Measurements from ENCODE around the gene ZNF124. TPM values are rescaled to one million over a fixed set of nuclear protein-coding genes. Genes with fewer than 3 reads are reported as not detected.

ZNF124 gene
- total RNA-seq, 1 donor from 2014 or later, result 138 TPM

DNA sequence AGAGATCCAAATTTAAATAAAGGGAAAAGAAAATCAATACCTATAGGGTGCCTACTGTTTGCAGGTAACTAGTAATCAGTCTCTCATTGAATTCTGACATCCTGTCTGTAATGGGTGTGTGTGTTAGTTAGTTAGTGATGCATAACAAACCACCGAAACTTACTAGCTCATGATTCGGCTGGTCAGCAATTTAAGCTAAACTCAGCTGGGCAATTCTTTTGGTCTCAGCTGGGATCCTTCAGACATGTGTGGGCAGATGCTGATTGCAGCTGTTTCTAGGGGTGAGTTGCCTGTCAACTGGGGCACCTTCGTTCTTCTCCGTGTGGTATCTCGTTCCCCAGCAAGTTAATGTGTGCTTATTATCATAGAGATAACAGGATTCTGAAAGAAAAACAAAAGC is 40.2 kb upstream of the ZNF124 start:
- Mint-ChIP-seq H3K4me3 (ENCODE audit: unreplicated experiment) (no peak overlapping the region), H3K9me3 (ENCODE audit: unreplicated experiment) (no peaks in the 10 kb centered on the region), H3K27ac (ENCODE audit: unreplicated experiment) (no peak overlapping the region), H3K4me1 (ENCODE audit: unreplicated experiment) (peaks cover 28% of the 10 kb centered on the region), H3K36me3 (ENCODE audit: low read depth, unreplicated experiment) (peaks cover 12% of the 10 kb centered on the region), H3K27me3 (ENCODE audit: unreplicated experiment) (no peaks in the 10 kb centered on the region)
- no peak for DNase-seq (ENCODE audit: low spot score)
- TF ChIP-seq, protein P1, sequence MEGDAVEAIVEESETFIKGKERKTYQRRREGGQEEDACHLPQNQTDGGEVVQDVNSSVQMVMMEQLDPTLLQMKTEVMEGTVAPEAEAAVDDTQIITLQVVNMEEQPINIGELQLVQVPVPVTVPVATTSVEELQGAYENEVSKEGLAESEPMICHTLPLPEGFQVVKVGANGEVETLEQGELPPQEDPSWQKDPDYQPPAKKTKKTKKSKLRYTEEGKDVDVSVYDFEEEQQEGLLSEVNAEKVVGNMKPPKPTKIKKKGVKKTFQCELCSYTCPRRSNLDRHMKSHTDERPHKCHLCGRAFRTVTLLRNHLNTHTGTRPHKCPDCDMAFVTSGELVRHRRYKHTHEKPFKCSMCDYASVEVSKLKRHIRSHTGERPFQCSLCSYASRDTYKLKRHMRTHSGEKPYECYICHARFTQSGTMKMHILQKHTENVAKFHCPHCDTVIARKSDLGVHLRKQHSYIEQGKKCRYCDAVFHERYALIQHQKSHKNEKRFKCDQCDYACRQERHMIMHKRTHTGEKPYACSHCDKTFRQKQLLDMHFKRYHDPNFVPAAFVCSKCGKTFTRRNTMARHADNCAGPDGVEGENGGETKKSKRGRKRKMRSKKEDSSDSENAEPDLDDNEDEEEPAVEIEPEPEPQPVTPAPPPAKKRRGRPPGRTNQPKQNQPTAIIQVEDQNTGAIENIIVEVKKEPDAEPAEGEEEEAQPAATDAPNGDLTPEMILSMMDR (IDR thresholded peaks at IDR 0.05; ENCODE audit: unreplicated experiment), result no peak

DNA sequence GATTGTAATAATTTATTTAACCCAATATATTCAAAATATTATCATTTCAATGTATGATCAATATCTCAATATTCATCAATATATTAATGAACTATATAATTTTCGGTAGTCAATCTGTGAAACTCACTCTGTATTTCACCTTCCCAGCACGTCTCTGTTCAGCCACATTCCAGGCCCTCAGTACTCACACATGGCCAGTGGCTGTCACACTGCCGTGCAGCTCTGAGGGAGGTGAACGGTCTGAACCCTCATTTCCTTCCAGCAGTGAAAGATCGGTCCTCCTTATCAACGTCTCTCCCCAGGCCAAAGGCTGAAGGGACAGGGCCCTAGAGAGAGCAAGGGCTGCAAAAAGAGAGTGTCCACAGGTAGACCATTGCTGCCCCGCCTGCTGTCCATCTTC is 39.5 kb upstream of the ZNF124 start:
- Mint-ChIP-seq H3K27me3 (ENCODE audit: unreplicated experiment) (no peaks in the 10 kb centered on the region), H3K36me3 (ENCODE audit: low read depth, unreplicated experiment) (peaks cover 12% of the 10 kb centered on the region), H3K9me3 (ENCODE audit: unreplicated experiment) (no peaks in the 10 kb centered on the region), H3K27ac (ENCODE audit: unreplicated experiment) (no peak overlapping the region), H3K4me3 (ENCODE audit: unreplicated experiment) (no peak overlapping the region), H3K4me1 (ENCODE audit: unreplicated experiment) (peaks cover 30% of the 10 kb centered on the region)
- DNase-seq (ENCODE audit: low spot score), result no peak
- TF ChIP-seq, protein P1 (IDR thresholded peaks at IDR 0.05; ENCODE audit: unreplicated experiment), result no peak

DNA sequence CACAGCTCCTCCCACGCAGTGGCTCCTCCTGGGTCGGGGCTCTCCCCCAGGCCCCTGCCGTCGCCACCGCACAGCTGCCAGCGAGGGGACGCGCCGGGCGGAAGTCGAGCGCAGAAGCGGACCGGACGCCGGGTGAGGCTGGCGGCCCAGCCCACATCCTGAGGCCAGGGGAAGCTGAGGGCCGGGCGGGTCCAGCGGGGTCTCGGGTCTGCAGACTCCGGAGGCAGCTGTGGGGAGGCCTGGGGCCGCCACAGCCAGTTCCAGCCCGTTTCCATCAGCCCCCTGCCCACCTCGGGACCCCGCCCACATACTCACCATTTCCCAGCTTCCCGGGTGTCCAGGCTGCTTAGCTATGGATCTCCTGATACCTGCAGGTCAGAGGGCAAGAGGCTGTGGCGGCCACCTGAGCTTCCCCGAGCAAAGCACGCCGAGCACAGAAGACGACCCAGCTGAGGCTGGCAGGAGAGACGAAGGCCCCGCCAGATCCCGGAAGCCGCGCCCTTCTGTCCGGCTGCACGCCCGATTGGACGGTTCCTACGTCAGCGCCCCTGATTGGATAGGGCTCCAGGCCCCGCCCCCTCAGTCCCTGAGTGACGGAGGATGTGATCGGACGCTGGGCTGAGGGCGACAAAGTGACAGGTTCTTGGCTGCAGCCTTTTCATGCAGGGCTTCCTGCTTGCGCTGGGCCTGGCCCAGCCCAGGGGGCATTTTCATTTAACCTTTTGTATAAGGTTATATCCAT is 38.7 kb upstream of the ZNF124 start:
- Mint-ChIP-seq H3K4me3 (ENCODE audit: unreplicated experiment) (peak overlapping the region; percentile 95), H3K36me3 (ENCODE audit: low read depth, unreplicated experiment) (peaks cover 19% of the 10 kb centered on the region), H3K27me3 (ENCODE audit: unreplicated experiment) (no peaks in the 10 kb centered on the region), H3K9me3 (ENCODE audit: unreplicated experiment) (no peaks in the 10 kb centered on the region), H3K4me1 (ENCODE audit: unreplicated experiment) (peaks cover 38% of the 10 kb centered on the region), H3K27ac (ENCODE audit: unreplicated experiment) (peak overlapping the region; percentile 97)
- peak; percentile 93 for DNase-seq (ENCODE audit: low spot score)
- TF ChIP-seq, protein P1 (IDR thresholded peaks at IDR 0.05; ENCODE audit: unreplicated experiment), result no peak

DNA sequence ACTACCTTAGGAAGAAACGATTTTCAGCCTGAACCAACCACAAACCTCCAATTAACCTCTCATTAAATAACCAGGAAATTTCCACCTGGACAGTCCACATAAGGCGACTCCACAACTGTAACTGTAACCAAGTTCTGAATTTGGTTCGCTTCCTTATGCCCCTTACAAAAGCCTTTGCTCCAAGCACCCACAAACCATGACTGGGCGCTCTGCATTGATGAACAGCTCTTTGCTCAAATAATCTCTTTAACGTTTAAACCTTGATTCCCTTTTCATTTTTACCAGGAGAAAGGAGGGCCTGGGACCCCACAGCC is 38.2 kb upstream of the ZNF124 start:
- Mint-ChIP-seq H3K4me3 (ENCODE audit: unreplicated experiment) (peak overlapping the region; percentile 95), H3K9me3 (ENCODE audit: unreplicated experiment) (no peaks in the 10 kb centered on the region), H3K27ac (ENCODE audit: unreplicated experiment) (peak overlapping the region; percentile 97), H3K27me3 (ENCODE audit: unreplicated experiment) (no peaks in the 10 kb centered on the region), H3K4me1 (ENCODE audit: unreplicated experiment) (peaks cover 39% of the 10 kb centered on the region), H3K36me3 (ENCODE audit: low read depth, unreplicated experiment) (peaks cover 19% of the 10 kb centered on the region)
- TF ChIP-seq, protein P1 (IDR thresholded peaks at IDR 0.05; ENCODE audit: unreplicated experiment), result no peak
- no peak for DNase-seq (ENCODE audit: low spot score)

DNA sequence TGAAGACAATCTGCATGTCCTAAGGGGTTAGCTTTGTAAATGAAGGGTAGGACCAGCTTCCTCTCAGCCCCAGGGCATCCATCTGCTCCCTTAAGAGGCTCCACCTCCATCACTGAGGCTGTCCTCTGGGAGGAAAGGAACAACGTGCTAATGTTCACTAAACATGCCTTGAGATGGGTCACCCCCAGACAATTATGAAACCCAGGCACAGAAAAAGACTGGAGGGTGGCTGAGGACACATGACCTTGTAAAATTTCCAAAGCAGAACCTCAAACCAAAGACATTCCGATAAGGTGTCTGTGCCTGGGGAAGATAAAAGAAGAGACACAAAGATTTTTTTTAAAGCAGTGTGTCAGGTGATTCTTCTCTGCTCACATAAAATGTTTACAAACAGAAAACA is 37.6 kb upstream of the ZNF124 start:
- peaks cover 21% of the 10 kb centered on the region for H3K36me3 Mint-ChIP-seq (ENCODE audit: low read depth, unreplicated experiment)
- peak overlapping the region; percentile 95 for H3K4me3 Mint-ChIP-seq (ENCODE audit: unreplicated experiment)

More for the DNA sequence above, 37.6 kb upstream of the ZNF124 start:
- Mint-ChIP-seq H3K27me3 (ENCODE audit: unreplicated experiment) (no peaks in the 10 kb centered on the region), H3K27ac (ENCODE audit: unreplicated experiment) (peak overlapping the region; percentile 97), H3K4me1 (ENCODE audit: unreplicated experiment) (peaks cover 44% of the 10 kb centered on the region), H3K9me3 (ENCODE audit: unreplicated experiment) (no peaks in the 10 kb centered on the region)
- TF ChIP-seq, protein P1 (IDR thresholded peaks at IDR 0.05; ENCODE audit: unreplicated experiment), result no peak
- no peak for DNase-seq (ENCODE audit: low spot score)
